IMR-90 (cell line): ENCODE measurements around the gene ZNF23. TPM values are rescaled to one million over a fixed set of nuclear protein-coding genes. Genes with fewer than 3 reads are reported as not detected.

Experiments
- ATAC-seq: fragments of 200-7000 bp; cut with Tn5 transposase; 2 replicates; pipeline ENCODE4 v1.9.1; 2020; ENCODE audit warnings: low read depth, mild to moderate bottlenecking, moderate library complexity
- BruUV-seq: library from RNA; stranded (reverse); fragments of 400-500 nt; replicated peaks from 2 replicates; lab custom pipeline; 2021; lab: Mats Ljungman, UMichigan
- CTCF ChIA-PET: fragments of 300-600 bp; formaldehyde crosslinking; extraction: SDS; loops from one replicate; lab custom pipeline; 2021; ENCODE audit warnings: antibody characterized with exemption; lab: Yijun Ruan, JAX
- POLR2A ChIA-PET: fragments of 300-600 bp; sonication (Branson Sonifier 250); formaldehyde crosslinking; loops from one replicate; lab custom pipeline; 2022; ENCODE audit warnings: antibody characterized with exemption; ENCODE audit not compliant: unreplicated experiment; lab: Charles Lee
- DNase-seq: peaks from one replicate; pipeline ENCODE4 v3.0.0; 2013
- H2AFZ ChIP-seq: replicated peaks from 2 replicates; pipeline ENCODE3; 2013; ENCODE audit warnings: low read length, mild to moderate bottlenecking; ENCODE audit not compliant: poor library complexity
- H2AK5ac ChIP-seq: 2 replicates; pipeline ENCODE4 v1.6.1; 2013; ENCODE audit warnings: low read depth, low read length, inconsistent platforms
- H2AK9ac ChIP-seq: replicated peaks from 2 replicates; pipeline ENCODE3; 2013; ENCODE audit warnings: mild to moderate bottlenecking, low read depth, low read length, moderate library complexity; ENCODE audit not compliant: poor library complexity
- H2BK120ac ChIP-seq: 2 replicates; pipeline ENCODE4 v1.6.1; 2013; ENCODE audit warnings: low read depth, low read length, inconsistent platforms
- H2BK15ac ChIP-seq: 3 replicates; pipeline ENCODE4 v1.6.1; 2013; ENCODE audit warnings: low read depth, low read length, inconsistent platforms
- H2BK20ac ChIP-seq: 2 replicates; pipeline ENCODE4 v1.6.1; 2013; ENCODE audit warnings: low read depth, mild to moderate bottlenecking, inconsistent platforms, low read length, moderate library complexity
- H2BK5ac ChIP-seq: 2 replicates; pipeline ENCODE4 v1.6.1; 2013; ENCODE audit warnings: mild to moderate bottlenecking, low read depth, low read length, inconsistent platforms; ENCODE audit not compliant: poor library complexity, severe bottlenecking
- H3K14ac ChIP-seq: replicated peaks from 2 replicates; pipeline ENCODE4 v1.6.1; 2013; ENCODE audit warnings: low read depth, low read length, inconsistent platforms
- H3K18ac ChIP-seq: 2 replicates; pipeline ENCODE4 v1.6.1; 2013; ENCODE audit warnings: low read depth, low read length, control low read depth
- H3K23ac ChIP-seq: 2 replicates; pipeline ENCODE4 v1.6.1; 2013; ENCODE audit warnings: low read depth, low read length, inconsistent platforms
- H3K27ac ChIP-seq: 2 replicates; pipeline ENCODE4 v1.5.1; 2013; ENCODE audit warnings: mild to moderate bottlenecking, control low read depth, low read length; ENCODE audit not compliant: insufficient read depth
- H3K27me3 ChIP-seq: 2 replicates; pipeline ENCODE4 v1.6.1; 2013; ENCODE audit warnings: low read length; ENCODE audit not compliant: control insufficient read depth, insufficient read depth
- H3K36me3 ChIP-seq: 2 replicates; pipeline ENCODE4 v1.6.1; 2013; ENCODE audit warnings: low read length, mixed read lengths; ENCODE audit not compliant: control insufficient read depth, insufficient read depth
- H3K4ac ChIP-seq: 2 replicates; pipeline ENCODE4 v1.6.1; 2013; ENCODE audit warnings: low read depth, low read length, inconsistent platforms
- H3K4me1 ChIP-seq: 2 replicates; pipeline ENCODE4 v1.6.1; 2013; ENCODE audit warnings: low read length, mixed read lengths; ENCODE audit not compliant: control insufficient read depth, insufficient read depth
- H3K4me2 ChIP-seq: 2 replicates; pipeline ENCODE4 v1.6.1; 2013; ENCODE audit warnings: low read depth, mild to moderate bottlenecking, control low read depth, low read length, moderate library complexity
- H3K4me3 ChIP-seq: 2 replicates; pipeline ENCODE4 v1.5.1; 2013; ENCODE audit warnings: low read depth, mild to moderate bottlenecking, control low read depth, low read length, moderate library complexity; ENCODE audit not compliant: insufficient read depth
- H3K56ac ChIP-seq: 2 replicates; pipeline ENCODE4 v1.6.1; 2013; ENCODE audit warnings: low read length, inconsistent platforms; ENCODE audit not compliant: insufficient read depth; ENCODE audit errors: extremely low read depth
- H3K79me1 ChIP-seq, 2 experiments: 2 replicates each; pipeline ENCODE4 v1.6.1; 2013; ENCODE audit warnings: low read length in 2 of 2, inconsistent platforms in 1 of 2, low read depth in 1 of 2
- H3K9ac ChIP-seq: 2 replicates; pipeline ENCODE4 v1.6.1; 2013; ENCODE audit warnings: low read depth, low read length, control low read depth
- H3K9me1 ChIP-seq: 2 replicates; pipeline ENCODE4 v1.6.1; 2013; ENCODE audit warnings: low read length, inconsistent platforms; ENCODE audit not compliant: insufficient read depth
- H3K9me3 ChIP-seq: 2 replicates; pipeline ENCODE4 v1.6.1; 2013; ENCODE audit warnings: low read length; ENCODE audit not compliant: control insufficient read depth, insufficient read depth
- H4K20me1 ChIP-seq: 2 replicates; pipeline ENCODE4 v1.6.1; 2013; ENCODE audit warnings: low read length, inconsistent platforms; ENCODE audit not compliant: insufficient read depth
- H4K5ac ChIP-seq: 2 replicates; pipeline ENCODE4 v1.6.1; 2013; ENCODE audit warnings: mild to moderate bottlenecking, low read depth, low read length, control low read depth
- H4K8ac ChIP-seq, 2 experiments: 2 replicates each; pipeline ENCODE4 v1.6.1; 2013; ENCODE audit warnings: low read depth in 2 of 2, low read length in 2 of 2, control low read depth in 1 of 2, inconsistent platforms in 1 of 2
- H4K91ac ChIP-seq: 2 replicates; pipeline ENCODE4 v1.6.1; 2013; ENCODE audit warnings: low read depth, low read length, inconsistent platforms; ENCODE audit not compliant: insufficient read depth
- BHLHE40 ChIP-seq: fragments of 150-350 bp; IDR thresholded peaks from 2 replicates; pipeline ENCODE4 v1.6.1; 2016; ENCODE audit warnings: mild to moderate bottlenecking, low read depth, low read length
- CEBPB ChIP-seq: IDR thresholded peaks from 2 replicates; pipeline ENCODE4 v1.6.1; 2012; ENCODE audit warnings: low read depth, low read length, improper control_type of control experiment
- CHD1 ChIP-seq: IDR thresholded peaks from 2 replicates; pipeline ENCODE4 v1.6.1; 2012; ENCODE audit warnings: low read depth, low read length, improper control_type of control experiment
- ELK1 ChIP-seq: fragments of 150-350 bp; IDR thresholded peaks from 2 replicates; pipeline ENCODE4 v1.6.1; 2016; ENCODE audit warnings: low read depth, mild to moderate bottlenecking, low read length, moderate library complexity, borderline replicate concordance
- FOS ChIP-seq: fragments of 150-350 bp; IDR thresholded peaks from 2 replicates; pipeline ENCODE4 v1.6.1; 2016; ENCODE audit warnings: low read depth, low read length
- MAFK ChIP-seq: IDR thresholded peaks from 2 replicates; pipeline ENCODE4 v1.6.1; 2012; ENCODE audit warnings: low read depth, low read length, improper control_type of control experiment
- MAZ ChIP-seq: IDR thresholded peaks from 2 replicates; pipeline ENCODE4 v1.6.1; 2012; ENCODE audit warnings: low read depth, mild to moderate bottlenecking, low read length, improper control_type of control experiment, moderate library complexity, borderline replicate concordance
- MXI1 ChIP-seq: IDR thresholded peaks from 2 replicates; pipeline ENCODE4 v1.6.1; 2012; ENCODE audit warnings: low read depth, mild to moderate bottlenecking, low read length, moderate library complexity, borderline replicate concordance
- NFE2L2 ChIP-seq: fragments of 150-350 bp; IDR thresholded peaks from 2 replicates; pipeline ENCODE4 v1.6.1; 2016; ENCODE audit warnings: low read depth, mild to moderate bottlenecking, low read length
- POLR2A ChIP-seq: IDR thresholded peaks from 2 replicates; pipeline ENCODE4 v1.6.1; 2012; ENCODE audit warnings: mild to moderate bottlenecking, low read depth, low read length
- RAD21 ChIP-seq: IDR thresholded peaks from 2 replicates; pipeline ENCODE4 v1.6.1; 2012; ENCODE audit warnings: low read length, improper control_type of control experiment
- RCOR1 ChIP-seq: IDR thresholded peaks from 2 replicates; pipeline ENCODE4 v1.6.1; 2012; ENCODE audit warnings: mild to moderate bottlenecking, low read length, improper control_type of control experiment; ENCODE audit not compliant: insufficient replicate concordance
- RFX5 ChIP-seq: IDR thresholded peaks from 2 replicates; pipeline ENCODE4 v1.8.0; 2012; ENCODE audit warnings: low read depth, mild to moderate bottlenecking, low read length, moderate library complexity
- SMC3 ChIP-seq: fragments of 150-350 bp; IDR thresholded peaks from 2 replicates; pipeline ENCODE4 v1.6.1; 2016; ENCODE audit warnings: low read depth, mild to moderate bottlenecking, antibody characterized with exemption, low read length, moderate library complexity
- WGBS, 2 experiments: methylation state at CpG; one replicate each; pipeline versions ENCODE4 v1.1.5 to v1.1.7; 2013; ENCODE audit warnings: missing lambda C conversion rate in 2 of 2; ENCODE audit not compliant: insufficient read length in 1 of 2; ENCODE audit errors: extremely low coverage in 2 of 2; 5-methylcytosine and 5-hydroxymethylcytosine counted together
- dilution Hi-C: fragments of 300-500 bp; cut with HindIII; formaldehyde crosslinking; loops from one replicate; pipeline ENCODE4 v1.14.3; 2018; ENCODE audit warnings: low sequenced_read_pairs; ENCODE audit not compliant: unreplicated experiment
- in situ Hi-C: fragments of 300-500 bp; cut with MboI; formaldehyde crosslinking; loops from 3 replicates; pipeline ENCODE4 v1.14.3; 2019; ENCODE audit warnings: low sequenced_read_pairs, inconsistent platforms, mixed read lengths
- intact Hi-C: fragments of 100-400 bp; cut with micrococcal nuclease; formaldehyde crosslinking; loops from 2 replicates; pipeline ENCODE4 v1.10.0; 2022
- polyA plus RNA-seq, 3 experiments: library from polyadenylated mRNA; depleted of rRNA; stranded (reverse); fragments of >200 nt; gene quantifications; 2 replicates each; pipeline ENCODE4 v1.2.3, GENCODE V29; 2012; ENCODE audit warnings: low replicate concordance in 1 of 3
- total RNA-seq: library from RNA; depleted of rRNA; stranded (reverse); fragments of >200 nt; gene quantifications from 2 replicates; pipeline ENCODE4 v1.2.3, GENCODE V29; 2012
- TF ChIP-seq, protein P1 (sequence below): fragments of 150-350 bp; IDR thresholded peaks from 2 replicates; pipeline ENCODE4 v1.6.1; 2017; ENCODE audit warnings: mild to moderate bottlenecking, antibody characterized with exemption, low read length, low read depth
- TF ChIP-seq, protein P2 (sequence below): conservative IDR thresholded peaks from 2 replicates; pipeline ENCODE4 v1.5.1; 2012; ENCODE audit warnings: mild to moderate bottlenecking, low read depth, low read length, improper control_type of control experiment

ZNF23 gene
- total and polyA plus RNA-seq, 2 of the 4 experiments (the other 2 are of a cell fraction): 7.5 to 8.8 TPM

- no peak overlapping the region for H4K8ac ChIP-seq
- intact Hi-C loops (no loop called here), dilution Hi-C loops (no loop called here), in situ Hi-C loops (no loop called here)
- H3K23ac ChIP-seq: no peak overlapping the region
- no peak overlapping the region for H2BK5ac ChIP-seq
- no peak overlapping the region for H3K4me3 ChIP-seq
- no peak overlapping the region for H3K27ac ChIP-seq
- H3K4me1 ChIP-seq: no peaks in the 10 kb centered on the region
- no peak overlapping the region for H2BK15ac ChIP-seq
- H3K56ac ChIP-seq: no peak overlapping the region
- DNase-seq (no peak), ATAC-seq (no peak)
- no peaks in the 10 kb centered on the region for H4K20me1 ChIP-seq
- no peaks in the 10 kb centered on the region for H3K9me1 ChIP-seq
- TF ChIP-seq RCOR1: no peak
- TF ChIP-seq RAD21: no peak
- no peak for TF ChIP-seq CEBPB
- TF ChIP-seq MXI1: no peak
- TF ChIP-seq SMC3: no peak
- no peak for TF ChIP-seq RFX5
- TF ChIP-seq, protein P1, sequence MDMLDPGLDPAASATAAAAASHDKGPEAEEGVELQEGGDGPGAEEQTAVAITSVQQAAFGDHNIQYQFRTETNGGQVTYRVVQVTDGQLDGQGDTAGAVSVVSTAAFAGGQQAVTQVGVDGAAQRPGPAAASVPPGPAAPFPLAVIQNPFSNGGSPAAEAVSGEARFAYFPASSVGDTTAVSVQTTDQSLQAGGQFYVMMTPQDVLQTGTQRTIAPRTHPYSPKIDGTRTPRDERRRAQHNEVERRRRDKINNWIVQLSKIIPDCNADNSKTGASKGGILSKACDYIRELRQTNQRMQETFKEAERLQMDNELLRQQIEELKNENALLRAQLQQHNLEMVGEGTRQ: no peak
- TF ChIP-seq POLR2A: no peak
- TF ChIP-seq CHD1: no peak
- TF ChIP-seq FOS: no peak
- TF ChIP-seq ELK1: no peak
- TF ChIP-seq MAFK: no peak
- TF ChIP-seq, protein P2, sequence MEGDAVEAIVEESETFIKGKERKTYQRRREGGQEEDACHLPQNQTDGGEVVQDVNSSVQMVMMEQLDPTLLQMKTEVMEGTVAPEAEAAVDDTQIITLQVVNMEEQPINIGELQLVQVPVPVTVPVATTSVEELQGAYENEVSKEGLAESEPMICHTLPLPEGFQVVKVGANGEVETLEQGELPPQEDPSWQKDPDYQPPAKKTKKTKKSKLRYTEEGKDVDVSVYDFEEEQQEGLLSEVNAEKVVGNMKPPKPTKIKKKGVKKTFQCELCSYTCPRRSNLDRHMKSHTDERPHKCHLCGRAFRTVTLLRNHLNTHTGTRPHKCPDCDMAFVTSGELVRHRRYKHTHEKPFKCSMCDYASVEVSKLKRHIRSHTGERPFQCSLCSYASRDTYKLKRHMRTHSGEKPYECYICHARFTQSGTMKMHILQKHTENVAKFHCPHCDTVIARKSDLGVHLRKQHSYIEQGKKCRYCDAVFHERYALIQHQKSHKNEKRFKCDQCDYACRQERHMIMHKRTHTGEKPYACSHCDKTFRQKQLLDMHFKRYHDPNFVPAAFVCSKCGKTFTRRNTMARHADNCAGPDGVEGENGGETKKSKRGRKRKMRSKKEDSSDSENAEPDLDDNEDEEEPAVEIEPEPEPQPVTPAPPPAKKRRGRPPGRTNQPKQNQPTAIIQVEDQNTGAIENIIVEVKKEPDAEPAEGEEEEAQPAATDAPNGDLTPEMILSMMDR: no peak
- TF ChIP-seq NFE2L2: no peak
- TF ChIP-seq BHLHE40: no peak
- TF ChIP-seq MAZ: no peak
- ChIA-PET POLR2A (no interaction called here), CTCF (interaction anchor here (0.6 kb wide), 1 partner anchor 34 kb away, joined by 3 read pairs; no protein-coding TSS in a partner anchor)
- H3K14ac ChIP-seq: no peak overlapping the region
- H3K9ac ChIP-seq: no peak overlapping the region
- no TSS peak for BruUV-seq
- H3K4ac ChIP-seq: no peak overlapping the region
- H3K79me1 ChIP-seq: no peaks in the 10 kb centered on the region
- no peak overlapping the region for H4K5ac ChIP-seq
- H2AK5ac ChIP-seq: no peak overlapping the region
- H2AFZ ChIP-seq: no peak overlapping the region
- H3K9me3 ChIP-seq: no peaks in the 10 kb centered on the region
- no peak overlapping the region for H2BK20ac ChIP-seq
- H2BK120ac ChIP-seq: no peak overlapping the region
- no peak overlapping the region for H2AK9ac ChIP-seq
- WGBS, 2 experiments: 1% methylated on average over 14 of the region's 18 CpGs; no CpG with 5 or more reads in 1 of the 2 experiments
- H3K18ac ChIP-seq: no peak overlapping the region
- H4K91ac ChIP-seq: no peak overlapping the region
- peaks cover 18% of the 10 kb centered on the region for H3K27me3 ChIP-seq
- H3K4me2 ChIP-seq: no peak overlapping the region
- H3K36me3 ChIP-seq: no peaks in the 10 kb centered on the region
These were observed 36.3 kb downstream of the ZNF23 start for GRCh38 chr16:71425746-71426068.
